Right renal pelvis (tissue), 4 donors: ENCODE data around the gene DUSP1. TPM values are rescaled to one million over a fixed set of nuclear protein-coding genes. Genes with fewer than 3 reads are reported as not detected.

Source experiments
- DNase-seq, 4 donors: peaks; one replicate each; pipeline ENCODE4 v3.0.0-alpha.2; 2013; ENCODE audit warnings: low read depth in 4 of 4, low spot score in 3 of 4, missing footprints in 1 of 4
- polyA plus RNA-seq, 4 donors: library from polyadenylated mRNA; unstranded; fragments of 120-200 nt; gene quantifications; one replicate each; pipeline ENCODE4 v1.2.1, GENCODE V29; 2013; ENCODE audit not compliant: insufficient read length in 4 of 4

Gene DUSP1
- polyA plus RNA-seq, 4 donors: 50.2 to 130 (median 73.7) TPM

DNA sequence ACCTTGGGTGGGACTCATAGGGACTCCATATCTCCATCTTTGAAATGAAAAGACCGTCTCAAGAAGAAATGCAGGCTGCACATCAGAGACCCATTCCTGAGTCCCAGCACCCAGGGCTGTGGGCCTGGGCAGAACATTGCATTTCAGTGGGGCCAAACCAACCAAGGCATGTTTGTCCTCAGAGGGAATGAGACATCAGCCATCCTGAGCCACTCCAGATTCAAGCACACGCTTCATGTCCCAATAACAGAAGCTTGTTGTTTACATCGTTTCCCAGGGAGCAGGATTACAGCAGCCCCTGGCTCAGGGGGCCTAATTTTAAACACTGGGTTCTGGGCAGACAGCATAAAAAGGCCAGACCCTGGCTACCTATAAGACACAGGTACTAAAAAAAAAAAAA lies 24.3 kb downstream of the DUSP1 start:
- no peak for DNase-seq

DNA sequence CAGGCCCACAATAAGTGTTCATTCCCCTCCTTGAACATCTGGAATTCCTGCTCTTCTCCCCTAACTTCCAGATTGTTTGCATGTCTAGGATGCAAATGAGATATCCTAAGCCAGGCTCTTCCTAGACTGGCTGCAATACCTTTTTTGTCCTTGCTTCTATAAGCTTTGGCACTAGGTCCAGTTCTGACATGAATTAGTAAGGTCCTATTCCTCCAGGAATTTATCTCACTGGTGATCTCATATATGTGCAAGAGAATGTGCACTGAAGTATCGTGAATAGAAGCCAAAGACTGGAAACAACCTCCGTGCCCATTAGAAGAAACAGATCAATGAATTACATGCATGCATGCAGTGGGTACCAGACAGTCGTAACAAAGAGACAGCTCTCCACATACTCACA lies 25.2 kb downstream of the DUSP1 start:
- no peak for DNase-seq

DNA sequence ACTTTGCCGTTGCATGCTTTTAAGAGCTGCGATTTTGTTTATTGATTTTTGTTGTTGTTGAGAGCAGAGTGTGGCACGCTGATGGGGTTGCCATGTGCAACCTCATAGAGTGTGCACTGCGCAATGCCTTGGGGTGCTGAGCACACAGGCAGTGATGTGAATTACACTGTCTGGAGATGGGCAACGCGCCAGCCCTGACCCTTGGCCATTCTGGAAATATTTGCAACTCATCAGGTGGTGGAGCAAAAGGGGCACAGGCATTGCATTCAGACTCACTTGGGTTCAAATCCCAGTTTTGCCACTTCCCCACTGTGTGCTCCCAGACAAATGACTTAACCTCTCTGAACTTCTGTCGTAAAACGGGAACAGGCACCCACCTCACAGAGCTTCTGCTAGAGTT lies 25.6 kb downstream of the DUSP1 start:
- no peak for DNase-seq

DNA sequence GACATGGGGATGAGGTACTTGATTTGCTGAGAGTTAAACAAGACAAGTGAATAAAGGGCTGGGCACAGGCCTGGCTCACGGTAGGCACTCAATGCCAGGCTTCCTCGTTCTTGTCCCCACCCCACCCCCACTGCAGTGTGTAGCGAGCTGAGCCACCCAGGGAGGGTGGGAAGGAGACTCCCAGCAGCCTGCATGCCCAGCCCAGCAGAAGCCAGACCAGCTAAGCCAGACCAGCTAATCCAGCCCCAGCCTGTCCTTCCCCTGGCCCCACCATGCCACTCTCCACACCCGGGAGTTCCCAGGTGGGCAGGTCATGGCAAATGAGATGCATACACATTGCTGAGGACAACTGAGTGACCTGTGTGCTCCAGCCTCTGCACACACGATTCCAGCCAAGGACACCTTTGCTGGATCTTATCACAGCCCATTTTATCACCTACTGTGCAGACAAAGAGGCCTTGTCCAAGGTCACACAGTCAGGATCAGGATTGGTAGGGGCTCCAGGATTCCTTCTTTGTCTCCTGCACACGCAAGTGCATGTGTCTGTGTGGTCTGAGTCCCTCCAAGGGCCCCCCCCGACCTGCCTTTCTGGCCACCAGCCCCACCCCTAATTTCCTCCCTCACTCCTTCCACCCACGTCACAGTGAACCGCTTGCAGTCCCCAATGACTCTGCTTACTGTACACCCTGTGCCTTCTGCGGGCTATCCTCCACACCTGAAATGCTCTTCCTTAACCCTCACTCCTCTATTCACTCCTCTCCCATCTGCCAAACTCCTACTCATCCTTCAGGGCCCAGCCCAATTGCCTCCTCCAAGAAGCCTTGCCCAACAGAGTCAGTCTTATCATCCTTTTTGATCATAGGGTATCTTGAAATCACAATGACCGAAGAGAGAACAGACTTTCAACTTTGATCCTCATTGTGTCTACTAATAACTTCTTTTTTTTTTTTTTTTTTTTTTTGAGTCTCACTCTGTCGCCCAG lies 26.6 kb downstream of the DUSP1 start:
- DNase-seq: no peak

DNA sequence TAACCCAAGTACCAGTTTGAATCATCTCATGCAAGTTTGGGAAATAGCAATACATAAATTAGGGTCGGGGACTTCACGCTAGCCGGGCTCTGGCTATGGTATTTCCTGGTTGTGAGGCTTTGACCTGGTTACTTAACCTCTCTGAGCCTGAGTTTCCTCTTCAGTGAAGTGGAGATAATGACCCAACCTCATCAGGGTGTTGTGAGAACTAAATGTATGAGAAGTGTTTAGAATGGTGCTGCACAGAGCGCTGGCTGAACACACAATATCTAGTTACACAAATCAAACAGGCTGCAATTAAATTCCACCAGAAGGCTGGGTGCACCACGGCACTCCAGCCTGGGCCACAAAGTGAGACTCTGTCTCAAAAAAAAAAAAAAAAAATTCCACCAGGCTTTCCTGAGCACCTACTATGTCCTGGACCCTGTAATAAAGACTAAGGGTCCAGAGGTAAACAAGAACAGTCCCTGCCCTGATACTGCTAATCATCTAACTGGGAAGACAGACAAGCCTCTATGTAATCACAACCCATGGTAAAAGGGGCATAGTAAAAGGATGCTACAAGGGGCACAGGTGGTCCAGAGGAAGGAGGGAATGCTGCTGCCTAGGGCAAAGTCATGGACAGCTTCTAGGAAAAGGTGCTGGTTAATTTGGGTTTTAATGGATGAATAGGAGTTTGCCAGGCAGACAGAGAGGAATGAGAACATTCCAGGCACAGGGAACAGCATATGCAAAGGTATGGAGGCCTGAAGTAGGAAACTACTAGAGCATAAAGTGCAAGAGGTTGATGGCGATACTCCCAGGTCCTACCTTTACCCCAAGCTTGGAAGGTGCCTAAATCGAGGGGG lies 27.7 kb downstream of the DUSP1 start:
- no peak for DNase-seq

DNA sequence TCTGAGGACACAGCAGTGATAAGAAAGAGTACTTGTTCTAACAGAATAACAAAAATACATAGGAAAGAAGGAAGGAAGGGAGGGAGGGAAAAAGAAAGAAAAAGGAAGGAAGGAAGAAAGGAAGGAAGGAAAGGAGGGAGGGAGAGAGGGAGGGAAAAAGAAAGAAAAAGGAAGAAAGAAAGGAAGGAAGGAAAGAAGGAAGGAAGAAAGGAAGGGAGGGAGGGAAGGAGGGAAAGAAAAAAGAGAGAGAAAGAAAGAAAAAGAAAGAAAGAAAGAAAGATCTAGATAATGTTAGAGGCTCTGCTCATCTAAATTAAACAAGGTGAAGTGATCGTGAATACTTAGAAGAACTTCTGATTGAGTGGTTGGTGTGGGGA lies 29.8 kb downstream of the DUSP1 start:
- DNase-seq: no peak

DNA sequence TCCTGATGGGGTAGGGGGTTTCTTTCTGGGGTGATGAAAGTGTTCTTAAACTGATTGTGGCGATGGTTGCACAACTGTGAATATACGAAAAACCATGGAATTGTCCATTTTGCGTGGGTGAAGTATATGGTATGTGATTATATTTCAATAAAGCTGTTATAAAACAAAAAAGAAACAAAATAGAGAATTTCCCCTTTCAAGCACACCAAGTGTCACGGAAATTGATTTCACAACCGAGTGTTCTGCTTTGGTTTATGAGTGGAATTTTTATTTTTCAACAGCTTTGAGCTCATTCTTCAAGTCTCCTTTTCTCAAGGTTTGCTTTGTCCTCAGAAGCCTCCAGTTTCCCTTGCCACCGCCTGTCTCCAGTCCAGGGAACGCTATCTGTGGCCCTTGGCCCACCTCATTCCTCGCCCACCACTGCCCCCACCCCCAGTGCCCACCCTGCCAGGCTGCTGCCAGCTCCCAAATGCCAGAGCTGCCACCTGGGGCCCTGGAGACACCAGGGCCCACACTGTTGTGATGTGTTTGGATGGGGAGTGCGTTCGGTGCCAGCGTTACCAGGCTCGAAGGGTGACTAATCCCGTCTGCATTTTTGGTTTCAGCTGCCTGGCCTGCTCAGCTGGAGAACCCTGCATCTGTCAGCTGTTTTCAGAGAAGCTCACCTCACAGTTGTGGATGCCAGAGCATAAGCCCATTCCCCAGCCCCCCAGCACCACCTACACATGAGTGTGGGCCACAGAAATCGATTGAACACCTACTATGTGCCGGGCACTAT lies 30.4 kb downstream of the DUSP1 start:
- DNase-seq: no peak

DNA sequence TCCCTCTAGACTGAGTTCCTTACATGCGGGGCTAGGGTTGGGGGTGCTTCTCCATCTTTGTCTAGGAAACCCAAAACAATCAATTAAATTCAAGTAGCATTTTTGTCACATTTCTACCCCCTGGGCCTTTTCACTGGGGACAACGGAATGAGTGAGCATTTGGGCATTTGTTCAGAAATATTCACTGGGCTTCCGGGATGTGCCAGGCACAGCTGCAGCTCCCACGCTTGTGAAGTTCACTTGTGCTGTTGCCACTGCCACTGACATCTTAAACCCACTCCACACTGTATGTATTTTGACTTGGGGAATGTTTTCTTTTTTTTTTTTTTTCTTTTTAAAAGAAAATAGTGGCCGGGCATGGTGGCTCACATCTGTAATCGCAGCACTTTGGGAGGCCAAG lies 31.6 kb downstream of the DUSP1 start:
- DNase-seq: no peak

DNA sequence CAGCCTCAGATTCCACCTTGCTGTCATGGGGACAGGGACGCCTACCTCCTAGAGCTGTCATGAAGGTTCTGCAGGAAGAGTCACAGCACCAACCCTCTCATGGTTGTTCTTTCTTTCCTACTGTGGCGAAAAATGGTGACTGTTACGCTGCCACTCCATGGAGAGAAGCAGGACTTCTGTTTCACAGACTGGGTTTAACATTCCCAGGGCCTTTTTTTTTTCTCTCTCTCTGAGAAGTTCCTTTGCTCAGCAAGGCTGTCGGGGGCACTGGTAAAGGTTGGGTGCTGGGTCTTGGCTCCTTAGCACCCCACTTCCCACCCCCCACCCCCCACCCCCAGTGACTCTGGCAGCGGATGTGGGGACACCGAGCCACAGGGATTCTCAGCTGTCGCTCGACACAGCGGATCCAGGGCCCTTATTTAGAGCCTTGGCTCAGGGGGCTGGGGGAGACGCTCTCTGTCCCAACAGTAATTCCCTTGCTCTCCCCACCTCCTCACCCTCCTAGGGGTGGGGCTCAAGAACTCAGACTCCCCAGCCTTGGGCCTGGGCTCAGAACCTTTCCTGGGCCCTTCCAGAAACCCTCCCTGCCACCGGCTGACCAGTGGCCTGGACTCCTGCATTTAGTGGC lies 34.4 kb downstream of the DUSP1 start:
- no peak for DNase-seq

DNA sequence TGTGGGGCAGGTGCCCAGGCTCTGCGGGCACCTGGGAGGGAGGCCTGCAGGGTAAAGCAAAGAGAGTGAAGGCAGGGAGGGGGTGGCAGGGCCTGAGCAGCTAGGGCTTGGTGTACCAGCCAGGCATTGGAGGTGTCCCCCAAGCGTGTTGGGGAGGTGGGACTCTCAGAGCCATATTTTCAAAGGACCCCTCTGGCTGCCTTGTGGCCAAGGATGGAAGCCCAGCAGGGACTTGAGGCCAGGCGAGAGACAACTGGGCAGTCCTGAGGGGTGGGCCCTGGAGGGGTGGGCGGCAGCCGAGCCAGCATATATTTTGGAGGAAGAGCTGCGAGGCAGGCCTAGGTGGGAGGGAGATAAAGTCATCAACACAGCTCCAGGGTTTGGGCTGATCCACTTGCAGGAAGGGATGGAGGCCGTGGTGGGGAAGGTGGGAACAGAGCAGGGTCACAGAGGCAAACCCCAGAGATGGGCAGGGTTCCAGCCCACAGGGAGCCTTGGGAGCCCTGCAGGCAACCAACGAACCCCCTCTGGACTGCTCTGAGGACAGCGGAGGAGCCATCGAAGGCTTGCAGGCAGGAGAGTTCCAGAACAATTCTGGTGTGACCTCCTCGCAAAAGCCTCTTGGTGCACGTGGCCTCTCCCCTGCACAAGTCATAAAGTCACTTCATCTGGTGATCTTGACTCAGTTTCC lies 35.7 kb downstream of the DUSP1 start:
- DNase-seq: no peak

DNA sequence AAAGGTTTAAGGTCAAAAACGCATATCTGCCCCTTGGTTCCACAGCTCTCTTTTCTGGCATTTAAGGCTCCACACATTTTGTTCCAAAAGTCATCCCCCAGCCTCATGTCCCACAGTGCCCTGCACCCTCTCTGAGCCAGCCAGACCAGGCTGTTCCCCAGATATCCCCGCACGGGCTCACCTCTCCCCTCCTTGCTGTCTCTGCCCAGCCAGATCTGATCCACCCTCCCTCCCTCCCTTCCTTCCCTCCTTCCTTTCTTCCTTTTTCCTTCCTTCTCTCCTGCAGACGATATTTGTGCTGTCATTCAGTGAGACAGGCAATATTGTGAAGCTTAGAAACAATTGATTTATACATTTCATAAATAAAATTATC lies 37.0 kb downstream of the DUSP1 start:
- DNase-seq: no peak

DNA sequence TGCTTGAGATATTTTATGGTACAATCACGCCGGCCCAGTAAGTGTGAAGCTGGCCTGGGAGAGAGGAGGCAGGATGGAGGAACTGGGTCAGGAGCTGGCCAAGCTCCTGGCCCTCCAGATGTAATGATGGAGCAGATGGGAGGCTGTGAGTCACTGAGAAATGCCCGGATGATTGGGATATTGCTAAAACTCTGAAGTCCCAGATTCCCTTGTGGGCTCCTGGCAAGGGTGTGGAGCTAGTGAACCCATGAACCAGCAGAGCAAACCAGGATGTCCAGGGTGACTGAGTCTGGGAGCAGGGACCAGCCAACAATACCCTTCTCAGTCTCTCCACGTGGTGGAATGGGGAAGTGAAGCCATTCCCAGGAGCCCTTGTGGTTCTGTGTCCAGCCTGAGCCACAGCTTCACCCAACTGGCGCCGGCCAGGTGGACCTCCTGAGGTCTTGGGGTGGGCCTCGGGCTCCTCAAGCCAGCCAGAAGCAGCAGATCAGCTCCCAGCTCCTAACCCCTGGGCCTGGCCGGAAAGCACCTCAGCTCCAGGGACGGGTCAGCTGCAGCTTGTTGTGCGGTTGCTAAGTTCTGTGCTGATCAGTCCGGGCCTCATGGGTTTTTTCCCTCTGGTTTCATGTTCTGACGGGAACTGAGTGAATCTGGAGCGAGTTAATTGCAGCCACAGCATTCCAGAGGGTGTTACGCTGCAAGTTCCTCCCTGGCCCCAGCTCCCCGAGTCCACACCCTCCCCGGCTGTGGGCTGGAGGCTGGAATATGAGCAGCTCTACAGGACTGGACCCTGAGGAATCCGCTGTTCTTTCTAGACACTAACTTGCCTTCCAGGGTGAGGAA lies 37.6 kb downstream of the DUSP1 start:
- no peak for DNase-seq

DNA sequence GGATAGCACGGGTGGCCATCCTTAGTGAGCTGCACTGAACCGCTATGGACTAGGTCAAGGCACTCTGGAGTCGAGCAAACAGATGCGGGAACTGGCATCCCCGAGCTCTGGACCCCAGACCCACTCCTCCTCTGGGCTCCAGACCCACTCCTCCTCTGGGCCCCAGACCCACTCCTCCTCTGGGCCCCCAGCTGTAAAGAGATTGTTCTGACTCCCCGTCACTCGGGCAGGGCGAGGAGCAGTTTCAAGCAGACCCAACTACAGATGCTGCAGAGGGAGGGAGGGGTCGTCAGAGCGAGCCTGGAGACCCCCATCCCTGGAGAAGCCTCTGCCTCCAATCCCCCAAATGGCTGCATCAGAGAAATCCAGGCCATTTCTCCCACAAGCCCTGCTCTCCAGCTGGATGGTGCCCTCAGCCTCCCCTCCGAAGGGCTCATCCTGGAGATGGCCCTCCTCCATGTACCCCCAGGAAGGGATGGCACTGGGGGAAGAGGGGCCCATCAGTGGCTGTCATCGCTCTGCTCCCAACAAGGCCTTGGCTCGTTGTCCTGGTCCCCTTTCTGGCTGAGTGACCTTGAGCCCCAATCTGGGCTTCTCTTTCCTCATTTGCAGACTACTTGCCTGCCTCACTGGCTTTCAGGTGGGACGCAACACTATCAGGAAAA lies 38.7 kb downstream of the DUSP1 start:
- DNase-seq: no peak

DNA sequence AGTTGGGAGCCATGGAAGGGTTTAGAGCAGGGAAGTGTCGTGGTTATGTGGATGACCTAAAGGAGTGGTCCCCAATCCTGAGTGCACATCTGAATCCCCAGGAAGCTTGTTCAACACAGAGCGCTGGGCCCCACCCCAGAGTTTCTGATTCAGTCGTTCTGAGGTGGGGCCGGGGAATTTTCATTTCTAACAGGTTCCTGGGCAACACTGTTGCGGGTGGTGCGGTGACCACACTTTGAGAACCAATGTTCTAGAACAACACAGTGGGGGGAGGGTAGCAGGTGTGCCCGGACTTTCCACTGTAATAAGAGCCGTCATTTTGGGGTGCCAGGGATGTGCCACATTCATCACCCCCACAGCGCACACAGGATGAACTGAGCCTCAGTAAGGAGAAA lies 39.3 kb downstream of the DUSP1 start:
- DNase-seq: no peak

DNA sequence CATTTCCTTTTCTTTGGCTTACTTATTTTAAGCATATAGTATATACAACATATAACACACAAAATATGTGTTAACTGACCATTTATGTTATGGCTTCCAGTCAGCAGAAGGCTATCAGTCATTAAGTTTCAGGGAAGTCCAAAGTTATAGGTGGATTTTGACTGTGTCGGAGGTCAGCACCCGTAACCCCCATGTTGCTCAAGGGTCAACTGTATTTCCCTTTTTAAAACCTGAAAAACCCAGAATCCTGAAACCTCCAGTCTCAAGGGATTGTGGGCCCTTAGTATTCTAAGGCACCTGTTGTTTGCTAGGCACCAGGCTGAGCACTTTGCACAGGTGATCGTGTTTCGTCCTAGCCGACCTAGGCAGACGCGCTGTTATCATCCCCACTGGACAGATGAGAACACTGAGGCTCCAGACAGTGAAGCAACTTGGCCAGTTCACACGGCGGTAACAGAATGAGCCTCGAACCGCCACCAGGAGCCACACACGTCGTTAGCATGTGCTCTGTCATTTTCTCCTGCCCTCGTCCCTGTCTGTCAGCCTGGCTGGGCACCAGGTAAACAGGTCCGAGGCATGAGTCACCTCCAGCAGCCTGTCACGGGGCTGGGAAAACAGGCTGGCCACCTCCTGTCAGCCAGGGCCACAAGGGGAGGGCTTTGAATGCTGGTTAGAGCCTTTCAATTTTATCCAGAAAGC lies 39.9 kb downstream of the DUSP1 start:
- DNase-seq: no peak

DNA sequence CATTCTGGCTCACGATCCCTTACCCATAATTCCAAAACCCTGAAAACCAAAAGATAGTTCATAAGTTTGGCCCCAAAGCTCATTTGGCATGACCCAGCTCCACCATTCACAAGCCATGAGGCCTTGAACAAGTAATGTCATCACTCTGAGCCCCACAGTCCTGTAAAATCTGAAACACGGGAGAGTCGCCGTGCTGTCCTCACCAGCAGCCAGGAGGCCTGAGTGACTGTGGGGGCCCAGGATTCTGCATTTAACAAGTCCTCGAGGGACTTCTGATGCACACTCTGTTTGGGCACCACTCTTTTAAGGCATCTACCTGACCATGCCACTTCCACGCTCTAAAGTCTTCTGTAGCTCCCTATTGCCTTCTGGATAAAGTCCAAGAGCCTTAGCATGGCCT lies 40.8 kb downstream of the DUSP1 start:
- no peak for DNase-seq

DNA sequence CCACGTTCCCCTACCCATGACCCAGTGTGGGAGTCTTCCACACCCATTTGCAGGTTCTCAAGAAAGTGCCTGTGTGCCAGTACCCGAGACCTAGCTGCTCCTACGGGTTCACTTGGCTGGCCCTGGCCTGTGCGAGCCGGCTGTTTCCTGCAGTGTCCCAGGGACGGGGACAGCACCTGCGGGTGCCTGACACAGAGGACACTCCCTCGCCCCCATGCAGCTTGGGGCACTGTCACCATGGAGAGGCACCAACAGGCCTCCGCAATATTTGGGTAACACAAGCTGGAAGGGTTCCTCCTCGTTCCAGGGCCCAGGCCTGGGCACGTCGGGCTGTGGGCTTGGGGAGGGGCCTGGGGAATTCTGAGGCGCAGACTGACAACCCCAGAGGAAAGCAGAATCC lies 41.4 kb downstream of the DUSP1 start:
- DNase-seq: no peak
